ENCODE results near the gene CNTN3.

The CNTN3 gene

GRCh38 chr3:74591342-74591741 is 23.1 kb downstream of the CNTN3 start:
- no peak for TF ChIP-seq CTCF (IDR thresholded peaks at IDR 0.05; ENCODE audit: control insufficient read depth, extremely low read depth, insufficient read depth)
- no peak for DNase-seq (ENCODE audit: low read depth)
- H3K4me3 ChIP-seq (ENCODE audit: low read depth, low read length): no peak overlapping the region

- no peak overlapping the region for H3K4me3 ChIP-seq (ENCODE audit: low read depth, low read length)
- TF ChIP-seq CTCF (IDR thresholded peaks at IDR 0.05; ENCODE audit: control insufficient read depth, extremely low read depth, insufficient read depth): no peak
- no peak for DNase-seq (ENCODE audit: low read depth)
Observed at GRCh38 chr3:74590620-74591262, 23.7 kb downstream of the CNTN3 start.

- DNase-seq (ENCODE audit: low read depth): no peak
- no peak overlapping the region for H3K4me3 ChIP-seq (ENCODE audit: low read depth, low read length)
- TF ChIP-seq CTCF (IDR thresholded peaks at IDR 0.05; ENCODE audit: control insufficient read depth, extremely low read depth, insufficient read depth): no peak
Observed at GRCh38 chr3:74584782-74585181, 29.7 kb downstream of the CNTN3 start.

- no peak for TF ChIP-seq CTCF (IDR thresholded peaks at IDR 0.05; ENCODE audit: control insufficient read depth, extremely low read depth, insufficient read depth)
- H3K4me3 ChIP-seq (ENCODE audit: low read depth, low read length): no peak overlapping the region
- no peak for DNase-seq (ENCODE audit: low read depth)
Observed at GRCh38 chr3:74582982-74583381, 31.5 kb downstream of the CNTN3 start.

- no peak overlapping the region for H3K4me3 ChIP-seq (ENCODE audit: low read depth, low read length)
- TF ChIP-seq CTCF (IDR thresholded peaks at IDR 0.05; ENCODE audit: control insufficient read depth, extremely low read depth, insufficient read depth): no peak
- DNase-seq (ENCODE audit: low read depth): no peak
Observed at GRCh38 chr3:74575857-74576256, 38.6 kb downstream of the CNTN3 start.

- H3K4me3 ChIP-seq (ENCODE audit: low read depth, low read length): no peak overlapping the region
- DNase-seq (ENCODE audit: low read depth): no peak
- no peak for TF ChIP-seq CTCF (IDR thresholded peaks at IDR 0.05; ENCODE audit: control insufficient read depth, extremely low read depth, insufficient read depth)
Observed at GRCh38 chr3:74571118-74571517, 43.3 kb downstream of the CNTN3 start.

All from LNCaP clone FGC (cell line).